ENCODE data around the gene MOK.
"Not testable (repeated sequence)": the region's sequence is repeated elsewhere in the genome, so short reads cannot be mapped to it uniquely, and the experiment has no call there.

MOK gene

GRCh38 chr14:102241147-102241546 lies 63.8 kb downstream of the MOK start:
- Histone ChIP-seq H3K9ac (ENCODE audit: insufficient read length, low read depth) (no peak overlapping the region), H3K4me1 (ENCODE audit: insufficient read depth, insufficient read length) (no peaks in the 10 kb centered on the region), H3K4me3 (ENCODE audit: insufficient read length, low read depth) (no peak overlapping the region), H3K27me3 (ENCODE audit: insufficient read depth, insufficient read length) (no peaks in the 10 kb centered on the region), H3K9me3 (ENCODE audit: insufficient read depth, low read length) (peaks cover 19% of the 10 kb centered on the region; the same call in 1 of the 2 replicates), H3K36me3 (ENCODE audit: insufficient read depth, insufficient read length, low read length) (no peaks in the 10 kb centered on the region)
- DNase-seq (ENCODE audit: low read depth, low spot score): no peak
- TF ChIP-seq YY1 (IDR thresholded peaks at IDR 0.05; ENCODE audit: insufficient read depth, insufficient read length): no peak
- TF ChIP-seq ZNF274 (IDR thresholded peaks at IDR 0.05; ENCODE audit: low read depth, low read length): no peak
- no peak for TF ChIP-seq SUZ12 (IDR thresholded peaks at IDR 0.05; ENCODE audit: extremely low read depth, insufficient read depth, insufficient read length)

- H3K4me1 ChIP-seq (ENCODE audit: insufficient read depth, insufficient read length); H3K36me3 ChIP-seq (ENCODE audit: insufficient read depth, insufficient read length, low read length); DNase-seq (ENCODE audit: low read depth, low spot score); H3K4me3 ChIP-seq (ENCODE audit: insufficient read length, low read depth); H3K27me3 ChIP-seq (ENCODE audit: insufficient read depth, insufficient read length); H3K9ac ChIP-seq (ENCODE audit: insufficient read length, low read depth): not testable (repeated sequence)
- peaks cover 19% of the 10 kb centered on the region; the same call in 1 of the 2 replicates for H3K9me3 ChIP-seq (ENCODE audit: insufficient read depth, low read length)
These were observed 64.5 kb downstream of the MOK start for GRCh38 chr14:102240481-102240880.

- H3K36me3 ChIP-seq (ENCODE audit: insufficient read depth, insufficient read length, low read length): no peaks in the 10 kb centered on the region
- no peak overlapping the region for H3K4me3 ChIP-seq (ENCODE audit: insufficient read length, low read depth)
- TF ChIP-seq YY1 (IDR thresholded peaks at IDR 0.05; ENCODE audit: insufficient read depth, insufficient read length): no peak
- TF ChIP-seq ZNF274 (IDR thresholded peaks at IDR 0.05; ENCODE audit: low read depth, low read length): no peak
- no peak for TF ChIP-seq SUZ12 (IDR thresholded peaks at IDR 0.05; ENCODE audit: extremely low read depth, insufficient read depth, insufficient read length)
- no peak overlapping the region for H3K9ac ChIP-seq (ENCODE audit: insufficient read length, low read depth)
- no peaks in the 10 kb centered on the region for H3K27me3 ChIP-seq (ENCODE audit: insufficient read depth, insufficient read length)
- peaks cover 19% of the 10 kb centered on the region; the same call in 1 of the 2 replicates for H3K9me3 ChIP-seq (ENCODE audit: insufficient read depth, low read length)
- DNase-seq (ENCODE audit: low read depth, low spot score): no peak
- no peaks in the 10 kb centered on the region for H3K4me1 ChIP-seq (ENCODE audit: insufficient read depth, insufficient read length)
These were observed 65.7 kb downstream of the MOK start for GRCh38 chr14:102239231-102239630.

GRCh38 chr14:102238766-102239165 lies 66.2 kb downstream of the MOK start:
- no peak for DNase-seq (ENCODE audit: low read depth, low spot score)
- Histone ChIP-seq H3K9me3 (ENCODE audit: insufficient read depth, low read length) (peaks cover 16% of the 10 kb centered on the region; the same call in 1 of the 2 replicates), H3K27me3 (ENCODE audit: insufficient read depth, insufficient read length) (no peaks in the 10 kb centered on the region), H3K4me3 (ENCODE audit: insufficient read length, low read depth) (no peak overlapping the region), H3K9ac (ENCODE audit: insufficient read length, low read depth) (no peak overlapping the region), H3K36me3 (ENCODE audit: insufficient read depth, insufficient read length, low read length) (no peaks in the 10 kb centered on the region), H3K4me1 (ENCODE audit: insufficient read depth, insufficient read length) (no peaks in the 10 kb centered on the region)
- no peak for TF ChIP-seq SUZ12 (IDR thresholded peaks at IDR 0.05; ENCODE audit: extremely low read depth, insufficient read depth, insufficient read length)
- no peak for TF ChIP-seq ZNF274 (IDR thresholded peaks at IDR 0.05; ENCODE audit: low read depth, low read length)
- TF ChIP-seq YY1 (IDR thresholded peaks at IDR 0.05; ENCODE audit: insufficient read depth, insufficient read length): no peak

GRCh38 chr14:102238131-102238530 lies 66.8 kb downstream of the MOK start:
- H3K9ac ChIP-seq (ENCODE audit: insufficient read length, low read depth): no peak overlapping the region
- H3K4me1 ChIP-seq (ENCODE audit: insufficient read depth, insufficient read length): no peaks in the 10 kb centered on the region
- no peak for DNase-seq (ENCODE audit: low read depth, low spot score)
- no peak overlapping the region for H3K4me3 ChIP-seq (ENCODE audit: insufficient read length, low read depth)
- TF ChIP-seq ZNF274 (IDR thresholded peaks at IDR 0.05; ENCODE audit: low read depth, low read length) (no peak), SUZ12 (IDR thresholded peaks at IDR 0.05; ENCODE audit: extremely low read depth, insufficient read depth, insufficient read length) (no peak), YY1 (IDR thresholded peaks at IDR 0.05; ENCODE audit: insufficient read depth, insufficient read length) (no peak)
- no peaks in the 10 kb centered on the region for H3K27me3 ChIP-seq (ENCODE audit: insufficient read depth, insufficient read length)
- no peaks in the 10 kb centered on the region for H3K36me3 ChIP-seq (ENCODE audit: insufficient read depth, insufficient read length, low read length)
- H3K9me3 ChIP-seq (ENCODE audit: insufficient read depth, low read length): peaks cover 9% of the 10 kb centered on the region; the same call in 1 of the 2 replicates

- TF ChIP-seq ZNF274 (IDR thresholded peaks at IDR 0.05; ENCODE audit: low read depth, low read length) (no peak), SUZ12 (IDR thresholded peaks at IDR 0.05; ENCODE audit: extremely low read depth, insufficient read depth, insufficient read length) (no peak), YY1 (IDR thresholded peaks at IDR 0.05; ENCODE audit: insufficient read depth, insufficient read length) (no peak)
- Histone ChIP-seq H3K4me3 (ENCODE audit: insufficient read length, low read depth) (no peak overlapping the region), H3K36me3 (ENCODE audit: insufficient read depth, insufficient read length, low read length) (peaks cover 4% of the 10 kb centered on the region), H3K27me3 (ENCODE audit: insufficient read depth, insufficient read length) (no peaks in the 10 kb centered on the region), H3K4me1 (ENCODE audit: insufficient read depth, insufficient read length) (no peaks in the 10 kb centered on the region), H3K9ac (ENCODE audit: insufficient read length, low read depth) (no peak overlapping the region), H3K9me3 (ENCODE audit: insufficient read depth, low read length) (peaks cover 7% of the 10 kb centered on the region; the same call in 1 of the 2 replicates)
- no peak for DNase-seq (ENCODE audit: low read depth, low spot score)
These were observed 68.9 kb downstream of the MOK start for GRCh38 chr14:102236026-102236425.

GRCh38 chr14:102235275-102235897 lies 69.6 kb downstream of the MOK start:
- Histone ChIP-seq H3K4me3 (ENCODE audit: insufficient read length, low read depth) (no peak overlapping the region), H3K36me3 (ENCODE audit: insufficient read depth, insufficient read length, low read length) (peaks cover 4% of the 10 kb centered on the region), H3K9me3 (ENCODE audit: insufficient read depth, low read length) (peaks cover 3% of the 10 kb centered on the region; the same call in 1 of the 2 replicates), H3K9ac (ENCODE audit: insufficient read length, low read depth) (no peak overlapping the region), H3K27me3 (ENCODE audit: insufficient read depth, insufficient read length) (no peaks in the 10 kb centered on the region), H3K4me1 (ENCODE audit: insufficient read depth, insufficient read length) (no peaks in the 10 kb centered on the region)
- DNase-seq (ENCODE audit: low read depth, low spot score): peak; percentile 51
- TF ChIP-seq SUZ12 (IDR thresholded peaks at IDR 0.05; ENCODE audit: extremely low read depth, insufficient read depth, insufficient read length) (no peak), YY1 (IDR thresholded peaks at IDR 0.05; ENCODE audit: insufficient read depth, insufficient read length) (no peak), ZNF274 (IDR thresholded peaks at IDR 0.05; ENCODE audit: low read depth, low read length) (no peak)
